Nephron progenitor cell (in vitro differentiated cells): ENCODE data around the gene RAN.
"Not testable (repeated sequence)": the region's sequence is repeated elsewhere in the genome, so short reads cannot be mapped to it uniquely, and the experiment has no call there.

Experiments
- DNase-seq: peaks from one replicate; pipeline ENCODE4 v3.0.0; 2021
- H3K27ac Mint-ChIP-seq: 2 replicates; pipeline ENCODE4 v1.8.0; 2021; ENCODE audit warnings: mild to moderate bottlenecking, moderate library complexity, mixed read lengths
- H3K27me3 Mint-ChIP-seq: 2 replicates; pipeline ENCODE4 v1.8.0; 2021; ENCODE audit warnings: mild to moderate bottlenecking, low read depth, mixed read lengths; ENCODE audit not compliant: poor library complexity
- H3K36me3 Mint-ChIP-seq: 2 replicates; pipeline ENCODE4 v1.8.0; 2021; ENCODE audit warnings: low read depth, mixed read lengths
- H3K4me1 Mint-ChIP-seq: 2 replicates; pipeline ENCODE4 v1.8.0; 2021; ENCODE audit warnings: mixed read lengths
- H3K4me3 Mint-ChIP-seq: 2 replicates; pipeline ENCODE4 v1.8.0; 2021; ENCODE audit warnings: mild to moderate bottlenecking, moderate library complexity, mixed read lengths
- H3K9me3 Mint-ChIP-seq: 2 replicates; pipeline ENCODE4 v1.8.0; 2021; ENCODE audit warnings: mild to moderate bottlenecking, moderate library complexity, mixed read lengths
- TF ChIP-seq, protein P1 (sequence below): fragments of 200-600 bp; sonication (generic); IDR thresholded peaks from 2 replicates; pipeline ENCODE4 v1.5.0; 2021; ENCODE audit warnings: antibody characterized with exemption

Gene RAN

DNA sequence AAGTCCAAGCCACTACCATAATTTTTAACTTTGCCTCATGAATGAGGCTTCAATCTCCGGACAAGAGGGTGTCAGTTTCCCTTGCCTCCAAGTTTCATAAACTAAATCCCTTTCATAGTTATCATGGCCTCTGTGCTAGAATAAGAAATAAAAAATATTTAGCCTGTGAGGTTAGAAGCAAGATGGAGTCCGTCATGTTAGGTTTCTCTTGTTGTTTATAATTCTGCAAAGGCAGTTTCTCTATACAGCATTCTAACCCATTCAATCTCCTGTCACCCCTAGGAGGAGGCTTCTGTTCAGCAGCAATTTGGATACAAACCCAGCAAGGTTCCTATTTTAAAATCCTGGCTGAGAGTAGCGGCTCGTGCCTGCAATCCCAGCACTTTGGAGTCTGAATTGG, 15.8 kb upstream of the RAN start:
- Mint-ChIP-seq H3K27me3 (peaks cover 32% of the 10 kb centered on the region), H3K36me3 (no peaks in the 10 kb centered on the region), H3K4me1 (no peaks in the 10 kb centered on the region), H3K9me3 (peaks cover 21% of the 10 kb centered on the region), H3K27ac (no peak overlapping the region), H3K4me3 (no peak overlapping the region)
- DNase-seq = no peak
- TF ChIP-seq, protein P1, sequence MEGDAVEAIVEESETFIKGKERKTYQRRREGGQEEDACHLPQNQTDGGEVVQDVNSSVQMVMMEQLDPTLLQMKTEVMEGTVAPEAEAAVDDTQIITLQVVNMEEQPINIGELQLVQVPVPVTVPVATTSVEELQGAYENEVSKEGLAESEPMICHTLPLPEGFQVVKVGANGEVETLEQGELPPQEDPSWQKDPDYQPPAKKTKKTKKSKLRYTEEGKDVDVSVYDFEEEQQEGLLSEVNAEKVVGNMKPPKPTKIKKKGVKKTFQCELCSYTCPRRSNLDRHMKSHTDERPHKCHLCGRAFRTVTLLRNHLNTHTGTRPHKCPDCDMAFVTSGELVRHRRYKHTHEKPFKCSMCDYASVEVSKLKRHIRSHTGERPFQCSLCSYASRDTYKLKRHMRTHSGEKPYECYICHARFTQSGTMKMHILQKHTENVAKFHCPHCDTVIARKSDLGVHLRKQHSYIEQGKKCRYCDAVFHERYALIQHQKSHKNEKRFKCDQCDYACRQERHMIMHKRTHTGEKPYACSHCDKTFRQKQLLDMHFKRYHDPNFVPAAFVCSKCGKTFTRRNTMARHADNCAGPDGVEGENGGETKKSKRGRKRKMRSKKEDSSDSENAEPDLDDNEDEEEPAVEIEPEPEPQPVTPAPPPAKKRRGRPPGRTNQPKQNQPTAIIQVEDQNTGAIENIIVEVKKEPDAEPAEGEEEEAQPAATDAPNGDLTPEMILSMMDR = no peak

DNA sequence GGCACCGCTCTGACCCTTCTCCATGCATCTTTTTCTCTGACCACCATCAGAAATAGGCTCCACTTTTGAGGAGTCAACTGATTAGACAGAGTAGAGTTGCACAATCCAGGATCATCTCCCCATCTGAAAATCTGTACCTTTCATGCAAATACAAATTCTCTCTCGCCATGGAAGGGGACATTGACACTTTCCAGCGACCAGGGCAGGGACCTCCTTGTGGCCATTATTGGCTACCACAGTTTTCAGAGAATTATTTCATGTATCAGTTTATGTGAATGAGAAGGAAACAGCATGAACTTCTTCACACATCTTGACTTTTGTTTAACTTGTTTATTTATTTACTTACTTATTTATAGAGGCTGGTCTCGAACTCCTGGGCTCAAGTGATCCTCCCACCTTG, 13.8 kb upstream of the RAN start:
- DNase-seq = no peak
- Mint-ChIP-seq H3K4me3 (no peak overlapping the region), H3K4me1 (peaks cover 4% of the 10 kb centered on the region), H3K27me3 (peaks cover 26% of the 10 kb centered on the region), H3K9me3 (peaks cover 25% of the 10 kb centered on the region), H3K36me3 (peaks cover 4% of the 10 kb centered on the region), H3K27ac (no peak overlapping the region)
- TF ChIP-seq, protein P1 = no peak

DNA sequence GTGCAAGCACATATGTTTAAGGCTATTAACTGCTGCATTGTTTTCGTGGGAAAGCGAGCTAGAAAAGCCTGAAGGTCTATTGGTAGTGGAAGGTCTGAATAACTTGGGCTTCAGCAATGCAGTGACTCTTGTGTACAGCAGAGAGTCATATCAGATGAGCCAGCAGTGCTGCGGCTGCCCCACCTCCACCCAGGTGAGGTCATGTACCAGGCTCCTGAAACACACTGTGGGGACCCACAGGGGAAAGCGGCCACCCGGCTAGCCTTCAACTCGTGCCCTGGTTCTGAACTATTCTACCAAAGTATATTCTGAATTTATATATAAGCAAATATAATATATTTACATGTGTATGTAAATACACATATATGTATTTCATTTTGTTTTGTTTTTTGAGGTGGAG, 12.7 kb upstream of the RAN start:
- TF ChIP-seq, protein P1 = no peak
- no peak for DNase-seq
- no peak overlapping the region for H3K27ac Mint-ChIP-seq

DNA sequence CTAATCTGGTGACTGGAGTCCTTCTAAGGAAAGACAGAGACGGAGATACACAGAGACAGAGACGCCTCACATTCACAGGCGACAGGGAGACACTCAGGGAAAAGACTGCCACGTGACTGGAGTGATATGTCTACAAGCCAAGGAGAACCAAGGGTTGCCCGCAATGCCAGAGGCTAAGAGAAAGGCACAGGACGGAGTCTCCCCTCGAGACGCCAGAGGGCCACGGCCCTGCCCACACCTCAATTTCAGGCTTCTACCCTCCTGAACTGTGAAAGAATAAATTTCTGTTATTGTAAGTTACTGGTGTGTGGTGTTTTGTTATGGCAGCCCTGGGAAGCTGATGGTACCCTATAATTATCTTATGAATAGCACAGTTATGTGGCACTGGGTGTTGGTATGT, 11.6 kb upstream of the RAN start:
- Mint-ChIP-seq H3K4me3 (no peak overlapping the region), H3K27me3 (peaks cover 7% of the 10 kb centered on the region), H3K4me1 (peaks cover 4% of the 10 kb centered on the region), H3K36me3 (peaks cover 4% of the 10 kb centered on the region), H3K27ac (no peak overlapping the region), H3K9me3 (peaks cover 24% of the 10 kb centered on the region)
- no peak for DNase-seq
- TF ChIP-seq, protein P1 = no peak

More for the DNA sequence above, 12.7 kb upstream of the RAN start:
- Mint-ChIP-seq H3K27me3 (peaks cover 15% of the 10 kb centered on the region), H3K4me3 (no peak overlapping the region), H3K36me3 (peaks cover 4% of the 10 kb centered on the region), H3K4me1 (peaks cover 4% of the 10 kb centered on the region), H3K9me3 (peaks cover 25% of the 10 kb centered on the region)

DNA sequence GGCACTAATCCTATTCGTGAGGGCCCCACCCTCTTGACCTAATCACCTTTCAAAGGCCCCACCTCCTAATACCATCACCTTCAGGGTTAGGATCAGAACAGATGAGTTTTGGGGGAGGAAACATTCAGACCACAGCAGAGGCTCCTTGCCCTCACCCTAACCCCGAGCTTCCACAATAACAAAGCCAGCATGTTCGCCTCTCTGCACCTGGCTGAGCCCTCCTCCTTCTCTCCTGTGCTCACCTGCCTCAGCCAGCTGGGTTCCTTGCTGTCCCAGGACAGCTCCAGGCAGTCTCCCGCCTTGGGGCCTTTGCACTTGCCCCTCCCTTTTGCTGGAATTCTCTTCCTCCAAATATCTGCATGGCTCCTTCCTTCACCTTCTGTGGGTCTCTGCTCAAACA, 9.7 kb upstream of the RAN start:
- Mint-ChIP-seq H3K27ac (no peak overlapping the region), H3K27me3 (no peaks in the 10 kb centered on the region), H3K36me3 (peaks cover 4% of the 10 kb centered on the region), H3K4me3 (no peak overlapping the region), H3K9me3 (peaks cover 25% of the 10 kb centered on the region), H3K4me1 (peaks cover 4% of the 10 kb centered on the region)
- TF ChIP-seq, protein P1 = no peak
- no peak for DNase-seq

DNA sequence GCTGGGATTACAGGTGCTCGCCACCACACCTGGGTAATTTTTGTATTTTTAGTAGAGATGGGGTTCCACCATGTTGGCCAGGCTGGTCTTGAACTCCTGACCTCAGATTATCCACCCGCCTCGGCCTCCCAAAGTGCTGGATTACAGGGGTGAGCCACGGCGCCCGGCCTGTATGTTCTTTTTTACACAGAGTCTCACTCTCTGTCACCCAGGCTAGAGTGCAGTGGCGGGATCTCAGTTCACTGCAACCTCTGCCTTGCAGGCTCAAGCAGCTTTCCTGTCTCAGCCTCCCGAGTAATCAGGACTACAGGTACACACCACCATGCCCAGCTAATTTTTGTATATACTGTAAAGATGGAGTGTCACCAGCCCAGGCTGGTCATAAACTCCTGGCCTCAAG, 9.1 kb upstream of the RAN start:
- peaks cover 22% of the 10 kb centered on the region for H3K9me3 Mint-ChIP-seq
- not testable (repeated sequence) for H3K27me3 Mint-ChIP-seq, H3K4me3 Mint-ChIP-seq, DNase-seq, H3K36me3 Mint-ChIP-seq, H3K27ac Mint-ChIP-seq, H3K4me1 Mint-ChIP-seq
